HG02642 (cell line): Measurements from ENCODE around the gene TBL2.
A peak's percentile ranks its signal among the peaks of the same experiment; 100 is the strongest.
"Not testable (repeated sequence)": the region's sequence is repeated elsewhere in the genome, so short reads cannot be mapped to it uniquely, and the experiment has no call there.

Source experiments
- ATAC-seq: cut with Tn5 transposase; IDR thresholded peaks from one replicate; pipeline ENCODE4 v1.9.1; 2021; ENCODE audit warnings: mild to moderate bottlenecking; ENCODE audit not compliant: unreplicated experiment, poor library complexity

TBL2 gene

DNA sequence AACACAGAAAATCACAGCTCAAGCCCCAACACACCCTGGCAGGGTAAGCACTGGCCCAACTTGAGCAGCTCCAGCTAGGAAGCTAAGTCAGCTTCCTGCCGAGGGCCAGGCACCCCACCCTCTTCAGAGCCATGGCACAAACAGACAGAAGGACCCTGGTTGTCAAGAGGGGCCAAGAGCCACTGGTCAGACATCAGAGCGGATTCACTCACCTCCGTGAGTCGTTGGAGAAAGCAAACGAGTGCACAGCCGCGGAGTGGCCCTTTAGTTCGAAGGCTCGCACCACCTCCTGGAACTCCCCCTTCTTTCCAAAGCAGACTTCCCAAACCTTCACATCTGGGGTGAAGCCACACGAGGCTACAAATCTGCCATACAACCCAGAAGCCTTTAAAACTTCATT is 7.4 kb downstream of the TBL2 start:
- ATAC-seq = no peak

DNA sequence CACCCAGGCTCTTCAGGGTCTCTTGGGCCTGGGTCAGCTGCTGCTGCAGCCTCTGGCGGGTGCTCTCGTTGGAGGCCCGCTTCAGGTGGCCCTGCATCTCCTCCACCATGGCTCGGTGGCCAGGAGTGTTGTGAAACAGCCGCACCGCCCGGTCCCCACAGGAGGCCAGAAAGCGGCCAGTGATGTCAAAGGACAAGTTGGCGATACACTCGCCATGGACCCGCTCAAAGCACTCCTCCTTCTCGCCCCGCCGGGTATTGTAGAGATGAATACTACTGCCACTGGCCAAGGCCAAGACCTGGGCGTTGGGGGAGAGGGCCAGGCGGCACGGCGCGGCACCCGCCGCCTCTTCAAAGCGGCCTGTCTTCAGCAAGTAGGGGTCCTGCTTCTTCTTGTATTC is 7.9 kb downstream of the TBL2 start:
- ATAC-seq = no peak

DNA sequence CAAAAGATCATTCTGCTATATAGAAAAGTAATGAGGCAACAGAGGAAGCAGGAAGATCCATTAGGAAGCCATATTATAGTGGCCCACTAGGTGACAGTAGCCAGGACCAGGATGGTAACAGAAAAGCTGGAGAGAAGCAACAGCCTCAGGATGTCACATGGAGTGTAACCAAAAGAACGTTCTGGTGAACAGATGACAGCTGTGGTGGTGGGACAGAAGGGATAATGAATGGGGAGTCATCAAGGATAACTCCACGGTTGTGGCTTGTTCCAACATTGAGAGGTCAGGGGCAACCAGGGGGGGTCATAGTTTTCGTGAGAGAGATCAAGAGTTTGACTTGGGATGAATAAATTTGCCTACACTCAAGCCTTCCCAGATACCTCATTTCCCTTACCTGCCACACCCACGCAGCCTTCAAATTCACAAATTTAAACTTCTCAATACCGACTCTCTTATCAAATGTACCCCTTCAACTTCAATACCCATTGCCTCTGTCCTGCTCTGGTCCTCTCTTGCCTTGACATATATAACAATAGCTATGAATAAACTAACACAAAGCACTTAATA is 9.3 kb downstream of the TBL2 start:
- no peak for ATAC-seq

DNA sequence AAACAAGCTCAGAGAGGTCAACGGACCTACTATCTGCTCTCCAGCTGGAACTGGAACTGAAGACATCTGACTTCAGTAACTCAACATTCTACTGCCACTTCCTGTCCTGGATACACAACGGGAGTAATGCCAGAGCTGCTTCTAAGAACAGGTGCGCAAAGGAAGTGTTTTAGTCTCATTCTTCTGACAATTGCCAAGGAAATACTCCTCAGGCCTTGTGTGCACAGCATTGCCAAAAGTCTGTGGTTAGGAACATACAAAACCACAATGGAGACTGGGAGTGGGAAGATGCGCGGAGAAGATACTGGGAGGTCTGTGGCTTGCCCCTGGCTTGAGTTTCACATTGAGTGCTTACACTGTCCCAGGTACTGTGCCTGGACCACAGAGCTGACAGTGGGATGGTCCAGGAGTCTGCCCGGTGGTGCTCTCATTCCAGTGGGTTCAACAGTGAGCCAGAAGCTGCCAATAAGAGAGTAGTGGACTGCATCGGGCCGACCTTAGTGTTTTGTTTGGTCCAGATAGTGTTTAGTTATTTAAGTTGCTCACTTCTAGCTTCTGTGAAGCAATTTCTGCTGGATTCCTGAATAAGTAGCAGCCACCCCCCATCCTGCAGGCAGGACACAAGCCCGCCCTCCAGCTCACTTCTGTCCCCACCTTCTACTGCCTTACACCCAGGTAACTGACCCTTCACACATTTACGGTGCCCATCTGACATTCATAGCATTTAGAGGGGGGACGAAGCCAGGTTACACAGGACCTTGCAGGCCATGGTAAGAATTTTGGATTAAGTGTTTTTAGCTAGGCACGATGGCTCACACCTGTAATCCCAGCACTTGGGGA is 10.3 kb downstream of the TBL2 start:
- ATAC-seq = no peak

DNA sequence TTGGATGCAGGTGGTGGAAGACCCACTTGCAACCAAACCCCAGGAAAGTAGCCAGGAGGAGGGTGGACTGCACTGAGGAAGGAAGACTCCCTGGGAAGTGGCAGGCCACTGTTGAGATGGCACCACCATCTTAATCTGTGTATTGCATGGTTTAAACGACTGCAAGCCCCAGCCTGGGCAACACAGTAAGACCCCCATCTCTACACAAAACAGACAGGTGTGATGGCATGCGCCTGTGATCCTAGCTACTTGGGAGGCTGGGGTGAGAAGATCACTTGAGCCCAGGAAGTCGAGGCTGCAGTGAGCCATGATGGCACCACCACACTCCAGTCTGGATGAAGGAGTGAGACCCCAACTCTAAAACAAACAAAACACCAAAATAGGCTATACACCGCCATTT is 11.2 kb downstream of the TBL2 start:
- no peak for ATAC-seq

DNA sequence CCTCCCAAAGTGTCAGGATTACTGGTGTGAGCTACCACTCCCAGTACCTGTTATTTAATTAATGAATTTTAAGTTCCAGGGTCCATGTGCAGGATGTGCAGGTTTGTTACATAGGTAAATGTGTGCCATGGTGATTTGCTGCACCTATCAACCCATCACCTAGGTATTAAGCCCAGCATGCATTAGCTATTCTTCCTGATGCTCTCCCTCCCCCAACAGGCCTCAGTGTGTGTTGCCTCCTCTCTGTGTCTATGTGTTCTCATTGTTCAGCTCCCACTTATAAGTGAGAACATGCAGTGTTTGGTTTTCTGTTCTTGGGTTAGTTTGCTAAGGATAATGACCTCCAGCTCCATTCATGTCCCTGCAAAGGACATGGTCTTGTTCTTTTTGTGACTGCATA is 11.9 kb downstream of the TBL2 start:
- ATAC-seq = not testable (repeated sequence)

DNA sequence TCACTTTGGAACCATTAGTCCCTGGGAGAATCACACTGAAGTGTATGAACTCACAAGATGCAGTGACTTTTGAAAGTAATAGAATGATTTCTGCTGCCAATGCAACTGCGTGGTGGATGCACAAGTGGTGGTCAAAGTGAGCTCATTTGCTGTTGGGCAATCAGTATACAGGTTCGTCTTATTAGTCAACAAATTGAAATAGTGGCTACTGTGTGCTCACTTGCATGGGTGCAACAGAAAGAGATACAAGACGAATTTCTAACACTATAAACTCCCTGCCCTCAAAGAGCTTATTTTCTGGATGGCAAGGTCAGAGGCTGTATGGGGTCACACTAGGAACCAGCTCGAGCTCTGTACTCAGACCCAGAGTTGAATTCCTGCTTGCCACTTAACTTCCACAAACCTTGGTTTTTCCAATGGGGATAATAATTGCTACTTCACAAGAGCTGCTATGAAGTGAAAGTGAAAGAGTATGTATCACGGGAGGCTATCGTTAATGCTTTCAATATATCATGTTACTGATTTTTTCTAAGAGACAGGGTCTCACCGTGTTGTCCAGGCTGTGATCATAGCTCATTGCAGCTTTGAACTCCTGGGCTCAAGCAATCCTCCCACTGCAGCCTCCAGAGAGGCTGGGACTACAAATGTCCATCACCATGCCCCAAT is 12.6 kb downstream of the TBL2 start:
- no peak for ATAC-seq

DNA sequence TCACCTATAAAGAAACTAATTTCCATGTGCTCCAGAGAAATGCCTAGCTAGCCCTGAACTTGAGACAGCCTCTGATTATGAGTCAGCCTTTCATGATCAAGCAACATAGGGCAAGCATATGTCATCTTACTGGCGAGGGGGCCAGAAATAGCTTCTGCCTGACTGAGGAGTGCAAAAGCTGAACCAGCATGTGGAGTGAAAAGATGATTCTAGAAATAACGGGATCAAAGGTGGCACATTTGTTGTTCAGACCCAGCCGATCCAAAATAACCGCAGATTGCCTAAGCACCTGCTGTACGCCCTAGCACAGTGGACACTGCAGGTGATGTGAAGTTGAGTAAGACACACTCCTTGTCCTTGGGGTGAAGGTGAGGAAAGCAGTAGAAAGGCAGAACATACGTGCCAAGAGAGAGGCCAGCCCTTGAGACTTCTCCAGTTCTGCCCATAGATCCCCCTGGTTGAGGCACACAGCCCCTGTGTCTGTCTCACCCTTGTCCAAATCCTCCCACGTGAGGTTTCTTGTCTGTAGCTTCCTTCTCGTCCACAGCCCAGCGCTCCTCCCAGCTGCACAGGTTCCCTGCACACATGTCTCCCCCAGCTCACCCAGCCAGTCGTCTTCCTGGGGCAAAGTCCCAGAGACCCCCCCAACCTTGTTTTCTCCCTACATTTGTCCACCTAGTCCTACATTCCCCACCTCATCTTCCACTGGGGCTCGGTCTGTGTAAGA is 18.1 kb downstream of the TBL2 start:
- ATAC-seq = no peak

DNA sequence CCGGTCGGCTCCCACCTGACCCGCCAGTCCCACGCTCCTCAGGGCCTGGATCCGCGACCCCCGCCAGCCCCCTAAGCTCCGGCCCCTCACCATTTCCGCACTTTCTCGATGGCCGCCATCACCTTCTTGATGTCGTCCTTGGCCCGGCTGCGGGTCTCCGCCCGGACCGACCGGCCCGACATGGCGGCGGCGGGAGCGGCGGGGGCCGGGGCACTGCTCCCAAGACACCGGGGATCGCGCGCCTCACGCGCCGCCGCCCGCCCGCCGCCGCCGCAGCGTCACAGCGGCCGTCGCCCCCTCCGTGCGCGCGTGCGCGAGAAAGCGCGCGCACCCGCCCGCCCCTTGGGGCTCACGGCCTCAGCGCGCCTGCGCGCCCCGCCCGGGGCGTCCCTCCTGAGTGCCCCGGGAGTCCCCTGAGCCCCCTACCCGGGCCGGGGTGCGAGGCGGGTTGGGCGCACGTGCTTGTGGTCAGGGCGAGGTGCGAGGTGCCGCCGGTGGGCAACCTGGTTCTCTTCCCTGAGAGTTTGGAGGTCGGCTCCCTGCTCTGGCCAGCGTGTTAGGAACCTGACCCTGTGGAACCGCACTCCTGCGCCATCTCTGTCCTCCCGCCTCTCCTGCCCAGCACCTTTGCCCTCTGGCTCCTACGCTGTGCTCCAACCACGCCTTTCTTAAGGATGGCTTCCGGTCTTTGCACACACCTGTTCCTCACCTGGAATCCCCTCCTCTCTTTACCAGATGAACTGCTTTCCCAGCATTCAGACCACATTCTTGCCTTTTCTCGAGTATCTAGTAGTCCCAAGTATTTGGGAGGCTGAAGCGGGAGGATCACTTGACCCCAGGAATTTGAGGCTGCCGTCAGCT is 20.8 kb downstream of the TBL2 start, which contains the start of gene BCL7B:
TSS of gene BCL7B (minus strand) at position 294 of the 861 bp plus-strand sequence. CDS start at position 182, 112 bp downstream.
- peak; percentile 61 for ATAC-seq

DNA sequence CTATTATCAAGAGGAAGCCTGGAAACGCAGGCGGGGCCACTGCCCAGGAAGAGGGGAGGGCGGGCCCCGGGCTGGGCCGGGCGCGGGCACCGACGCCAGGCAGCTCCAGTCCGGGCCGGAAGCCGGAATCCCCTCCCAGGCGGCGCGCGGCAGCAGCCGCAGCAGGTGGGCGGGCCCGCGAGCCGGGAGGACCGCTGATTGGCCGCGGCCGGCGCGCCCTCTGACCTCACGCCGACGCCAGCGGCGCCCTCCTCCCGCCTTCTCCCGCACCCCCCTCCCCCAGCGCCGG is 21.3 kb downstream of the TBL2 start:
- ATAC-seq = peak; percentile 92

DNA sequence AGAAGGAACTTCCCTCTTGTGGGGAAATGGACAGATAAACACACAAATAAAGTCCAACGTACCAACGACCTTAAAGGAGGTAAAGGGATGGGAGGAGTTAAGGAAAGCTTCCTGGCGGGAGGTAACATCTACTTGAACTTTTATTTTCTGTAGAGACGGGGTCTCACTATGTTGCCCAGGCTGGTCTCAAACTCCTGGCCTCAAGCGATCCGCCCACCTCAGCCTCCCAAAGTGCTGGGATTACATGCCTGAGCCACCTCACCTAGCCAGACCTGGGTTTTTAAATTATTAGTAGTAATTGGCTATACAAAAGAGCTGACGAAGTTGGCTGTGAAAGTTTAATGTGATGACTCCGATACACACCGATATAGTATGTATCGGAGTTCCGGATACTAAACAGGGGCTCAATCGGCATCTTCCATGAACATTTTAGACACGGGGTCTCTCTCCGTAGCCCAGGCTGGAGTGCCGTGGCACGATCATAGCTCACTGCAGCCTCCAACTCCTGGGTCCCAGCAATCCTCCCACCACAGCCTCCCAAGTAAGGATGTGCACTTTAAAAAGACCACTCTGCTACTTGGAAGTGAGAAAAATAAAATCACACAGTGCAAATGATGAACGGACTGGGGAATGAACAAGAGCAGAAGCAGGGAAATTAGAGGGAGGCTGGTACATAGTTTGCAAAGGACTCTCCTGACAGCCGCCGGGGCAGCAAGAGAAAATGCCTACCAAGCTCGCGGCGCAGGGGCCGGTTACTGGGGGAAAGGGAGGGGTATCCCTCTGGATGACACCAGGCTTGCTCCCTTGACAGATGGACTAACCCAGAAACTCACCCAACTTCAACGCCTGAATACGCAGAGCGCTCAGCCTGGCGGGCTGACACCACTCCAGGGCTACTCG is 21.9 kb downstream of the TBL2 start:
- no peak for ATAC-seq

DNA sequence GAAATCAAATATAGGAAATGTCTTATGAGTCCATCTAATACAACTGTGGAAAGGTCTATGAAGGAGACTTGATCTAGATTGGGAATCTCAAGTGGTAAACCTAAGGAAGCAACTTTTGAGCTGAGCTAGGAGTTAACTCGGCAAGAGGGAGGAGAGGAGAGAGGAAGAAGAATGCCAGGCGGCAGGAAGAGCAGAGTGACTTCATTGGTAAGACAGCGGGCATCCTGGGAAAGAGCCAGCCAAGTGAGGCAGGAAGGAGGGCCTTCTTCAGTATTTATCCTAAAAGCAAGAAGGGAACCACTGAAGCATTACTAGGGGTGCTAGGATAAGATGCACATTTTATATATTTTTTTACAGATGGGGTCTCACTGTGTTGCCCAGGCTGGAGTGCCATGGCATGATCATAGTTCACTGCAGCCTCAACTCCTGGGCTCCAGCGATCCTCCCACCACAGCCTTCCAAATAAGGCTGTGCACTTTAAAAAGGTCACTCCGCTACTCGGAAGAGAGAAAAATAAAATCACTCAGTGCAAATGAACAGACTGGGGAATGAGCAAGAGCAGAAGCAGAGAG is 22.9 kb downstream of the TBL2 start:
- ATAC-seq = no peak

DNA sequence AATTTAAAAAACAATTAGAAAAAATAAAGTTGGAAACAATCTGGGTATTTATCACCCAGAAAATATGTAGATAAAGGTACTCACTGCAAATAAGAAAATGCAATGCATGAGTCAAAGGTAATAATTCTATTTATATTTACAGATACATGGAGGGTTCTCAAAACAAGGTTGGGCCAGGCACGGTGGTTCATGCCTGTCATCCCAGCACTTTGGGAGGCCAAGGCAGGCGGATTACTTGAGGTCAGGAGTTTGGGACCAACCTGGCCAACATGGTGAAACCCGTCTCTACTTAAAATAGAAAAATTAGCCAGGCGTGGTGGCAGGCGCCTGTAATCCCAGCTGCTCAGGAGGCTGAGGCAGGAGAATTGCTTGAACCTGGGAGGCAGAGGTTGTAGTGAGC is 28.3 kb downstream of the TBL2 start:
- ATAC-seq = not testable (repeated sequence)

DNA sequence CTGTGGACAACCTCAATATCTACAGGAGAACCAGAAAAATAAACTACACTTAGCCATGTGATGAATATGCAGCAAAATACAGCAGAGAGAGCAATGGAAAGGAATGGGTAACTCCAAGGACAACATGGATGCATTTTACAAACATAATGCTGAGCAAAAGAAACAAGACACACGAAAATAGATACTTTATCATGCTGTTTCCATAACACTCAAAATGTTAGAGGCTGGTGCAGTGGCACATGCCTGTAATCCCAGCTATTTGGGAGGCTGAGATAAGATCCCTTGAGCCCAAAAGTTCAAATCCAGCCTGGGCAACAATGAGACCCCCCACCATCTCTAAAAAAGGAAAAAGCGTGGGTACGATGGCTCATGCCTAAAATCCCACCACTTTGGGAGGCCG is 29.2 kb downstream of the TBL2 start:
- ATAC-seq = no peak

DNA sequence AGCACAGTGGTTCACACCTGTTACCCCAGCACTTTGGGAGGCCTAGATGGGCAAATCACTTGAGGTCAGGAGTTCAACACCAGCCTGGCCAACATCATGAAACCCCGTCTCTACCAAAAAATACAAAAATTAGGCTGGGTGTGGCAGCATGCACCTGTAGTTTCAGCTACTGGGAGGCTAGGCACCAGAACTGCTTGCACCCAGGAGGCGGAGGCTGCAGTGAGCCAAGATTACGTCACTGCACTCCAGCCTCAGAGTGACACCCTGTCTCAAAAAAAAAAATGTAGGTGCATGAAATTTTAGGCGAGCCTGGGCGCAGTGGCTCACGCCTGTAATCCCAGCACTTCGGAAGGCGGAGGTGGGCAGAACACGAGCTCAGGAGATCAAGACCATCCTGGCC is 30.5 kb downstream of the TBL2 start:
- ATAC-seq = no peak

DNA sequence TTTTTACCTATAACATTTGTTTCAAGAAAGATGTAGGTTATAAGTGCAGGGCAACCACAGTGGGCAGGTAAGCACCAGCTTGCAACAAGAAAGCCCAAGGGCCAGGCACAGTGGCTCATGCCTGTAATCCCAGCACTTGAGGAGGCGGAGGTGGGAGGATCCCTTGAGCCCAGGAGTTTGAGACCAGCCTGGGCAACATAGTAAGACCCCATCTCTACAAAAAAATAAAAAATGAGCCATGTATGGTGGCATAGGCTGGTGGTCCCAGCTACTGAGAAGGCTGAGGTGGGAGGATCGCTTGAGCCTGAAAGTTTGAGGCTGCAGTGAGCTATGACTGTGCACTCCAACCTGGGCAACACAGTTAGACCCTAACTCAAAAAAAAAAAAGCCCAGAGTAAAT is 33.7 kb downstream of the TBL2 start:
- ATAC-seq = no peak

DNA sequence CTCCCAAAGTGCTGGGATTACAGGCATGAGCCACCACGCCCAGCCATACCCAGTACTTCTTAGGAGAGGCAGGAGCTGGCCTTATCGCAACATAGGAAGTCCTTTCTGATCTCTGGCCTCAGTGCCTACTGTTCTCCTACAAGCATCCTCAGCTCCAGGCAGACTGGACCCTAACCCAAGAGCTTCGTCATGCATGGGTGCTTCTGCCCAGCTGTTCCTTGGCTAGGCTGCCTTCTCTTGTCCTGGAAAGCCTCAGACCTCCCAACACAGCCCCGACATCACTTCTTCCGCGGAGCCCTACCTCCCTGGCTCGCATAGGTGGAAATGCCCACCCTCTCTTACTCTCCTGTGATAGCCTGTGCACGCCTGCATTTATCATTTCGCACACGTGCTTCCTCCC is 36.7 kb downstream of the TBL2 start:
- ATAC-seq = no peak

DNA sequence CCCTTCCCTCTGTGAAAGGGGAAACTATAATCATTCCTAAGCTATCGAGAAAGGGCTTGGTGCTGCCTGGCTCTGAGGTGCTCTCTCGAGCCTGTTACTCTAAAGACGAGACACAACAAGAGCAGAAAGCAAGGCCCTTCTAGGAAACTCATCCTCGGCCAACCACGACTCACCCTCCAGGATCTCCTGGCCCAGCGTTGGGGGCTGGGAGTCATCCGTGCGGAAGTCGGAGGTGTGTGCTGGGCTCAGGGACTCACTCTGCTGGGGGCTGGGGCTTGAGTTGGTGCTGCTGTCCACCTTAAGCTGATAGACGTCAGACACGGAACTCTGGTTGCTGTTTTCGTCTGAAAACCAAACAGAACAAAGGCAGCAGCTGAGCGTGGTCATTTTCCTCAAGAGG is 38.7 kb downstream of the TBL2 start:
- ATAC-seq = no peak

DNA sequence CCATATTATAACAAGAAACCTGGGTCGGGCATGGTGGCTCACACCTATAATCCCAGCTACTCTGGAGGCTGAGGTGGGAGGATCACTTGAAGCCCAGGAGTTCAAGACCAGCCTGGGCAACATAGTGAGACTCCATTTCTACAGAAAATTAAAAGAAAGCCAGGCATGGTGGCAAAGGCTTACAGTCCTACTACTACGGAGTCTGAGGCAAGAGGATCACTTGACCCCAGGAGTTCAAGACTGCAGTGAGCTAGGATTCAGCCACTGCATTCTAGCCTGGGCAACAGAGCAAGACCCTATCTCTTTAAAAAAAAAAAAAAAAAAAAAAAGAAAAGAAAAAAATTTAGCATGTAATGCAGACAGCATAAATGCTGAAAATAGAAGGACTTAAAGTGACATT is 39.9 kb downstream of the TBL2 start:
- not testable (repeated sequence) for ATAC-seq
